PC-9 (cell line): ENCODE results near the gene HOXD11. TPM values are rescaled to one million over a fixed set of nuclear protein-coding genes. Genes with fewer than 3 reads are reported as not detected.

ENCODE experiments used
- BruUV-seq: library from RNA; stranded (reverse); fragments of 400-500 nt; replicated peaks from 2 replicates; lab custom pipeline; 2021; lab: Mats Ljungman, UMichigan
- CTCF ChIA-PET: fragments of 300-600 bp; sonication (Branson Sonifier 250); formaldehyde crosslinking; loops from one replicate; lab custom pipeline; 2022; ENCODE audit warnings: antibody characterized with exemption; lab: Charles Lee
- POLR2A ChIA-PET: fragments of 300-600 bp; sonication (Branson Sonifier 250); formaldehyde crosslinking; loops from one replicate; lab custom pipeline; 2022; ENCODE audit warnings: antibody characterized with exemption; ENCODE audit not compliant: unreplicated experiment; lab: Charles Lee
- DNase-seq, 2 experiments: peaks; one replicate each; pipeline versions ENCODE4 v3.0.0 to v3.0.0-alpha.2; 2015 to 2022; ENCODE audit warnings: mixed read lengths in 1 of 2
- H2AFZ ChIP-seq: fragments of 200-600 bp; sonication (generic); 2 replicates; pipeline ENCODE4 v1.8.1; 2017; ENCODE audit warnings: antibody characterized with exemption
- H3F3A ChIP-seq: fragments of 200-600 bp; sonication (generic); 2 replicates; pipeline ENCODE4 v1.8.1; 2017; ENCODE audit warnings: antibody characterized with exemption, mild to moderate bottlenecking, low read depth; ENCODE audit not compliant: insufficient read depth
- H3K27ac ChIP-seq: fragments of 200-600 bp; sonication (generic); 2 replicates; pipeline ENCODE4 v1.6.1; 2016; ENCODE audit warnings: mixed run types
- H3K27me3 ChIP-seq: fragments of 200-600 bp; sonication (generic); 2 replicates; pipeline ENCODE4 v1.6.1; 2016; ENCODE audit warnings: low read depth, mixed run types; ENCODE audit not compliant: insufficient read depth
- H3K36me3 ChIP-seq: fragments of 200-600 bp; sonication (generic); 2 replicates; pipeline ENCODE4 v1.6.1; 2016; ENCODE audit warnings: low read depth, mixed run types
- H3K4me1 ChIP-seq: fragments of 200-600 bp; sonication (generic); replicated peaks from 2 replicates; pipeline ENCODE4 v1.6.1; 2016; ENCODE audit warnings: mixed run types; ENCODE audit not compliant: insufficient read depth
- H3K4me2 ChIP-seq: fragments of 200-600 bp; sonication (generic); 2 replicates; pipeline ENCODE4 v1.6.1; 2017; ENCODE audit warnings: mixed run types
- H3K4me3 ChIP-seq: fragments of 200-600 bp; sonication (generic); 2 replicates; pipeline ENCODE4 v1.6.1; 2016; ENCODE audit warnings: mixed run types
- H3K79me2 ChIP-seq: fragments of 200-600 bp; sonication (generic); 2 replicates; pipeline ENCODE4 v1.6.1; 2017; ENCODE audit warnings: low read depth, mixed run types
- H3K9me2 ChIP-seq: fragments of 200-600 bp; sonication (generic); 2 replicates; pipeline ENCODE4 v1.8.1; 2017; ENCODE audit warnings: mild to moderate bottlenecking; ENCODE audit not compliant: insufficient read depth
- H3K9me3 ChIP-seq: fragments of 200-600 bp; sonication (generic); 2 replicates; pipeline ENCODE4 v1.8.1; 2016; ENCODE audit warnings: low read depth; ENCODE audit not compliant: insufficient read depth
- H4K20me1 ChIP-seq: fragments of 200-600 bp; sonication (generic); 2 replicates; pipeline ENCODE4 v1.8.1; 2017; ENCODE audit not compliant: insufficient read depth
- EZH2 ChIP-seq: fragments of 200-600 bp; sonication (generic); IDR thresholded peaks from 2 replicates; pipeline ENCODE4 v1.8.0; 2017; ENCODE audit warnings: antibody characterized with exemption, low read depth
- intact Hi-C: fragments of 100-400 bp; cut with micrococcal nuclease; formaldehyde crosslinking; loops from one replicate; pipeline ENCODE4 v1.10.0; 2022; ENCODE audit not compliant: unreplicated experiment
- total RNA-seq: library from RNA; stranded (reverse); gene quantifications from 2 replicates; pipeline ENCODE4 v1.2.3, GENCODE V29; 2021
- TF ChIP-seq, protein P1 (sequence below): fragments of 200-600 bp; sonication (generic); conservative IDR thresholded peaks from 2 replicates; pipeline ENCODE4 v1.6.1; 2017; ENCODE audit warnings: mixed run types, antibody characterized with exemption, mild to moderate bottlenecking, moderate library complexity

The HOXD11 gene
- total RNA-seq, 1 experiment from 2014 or later = not detected

DNA sequence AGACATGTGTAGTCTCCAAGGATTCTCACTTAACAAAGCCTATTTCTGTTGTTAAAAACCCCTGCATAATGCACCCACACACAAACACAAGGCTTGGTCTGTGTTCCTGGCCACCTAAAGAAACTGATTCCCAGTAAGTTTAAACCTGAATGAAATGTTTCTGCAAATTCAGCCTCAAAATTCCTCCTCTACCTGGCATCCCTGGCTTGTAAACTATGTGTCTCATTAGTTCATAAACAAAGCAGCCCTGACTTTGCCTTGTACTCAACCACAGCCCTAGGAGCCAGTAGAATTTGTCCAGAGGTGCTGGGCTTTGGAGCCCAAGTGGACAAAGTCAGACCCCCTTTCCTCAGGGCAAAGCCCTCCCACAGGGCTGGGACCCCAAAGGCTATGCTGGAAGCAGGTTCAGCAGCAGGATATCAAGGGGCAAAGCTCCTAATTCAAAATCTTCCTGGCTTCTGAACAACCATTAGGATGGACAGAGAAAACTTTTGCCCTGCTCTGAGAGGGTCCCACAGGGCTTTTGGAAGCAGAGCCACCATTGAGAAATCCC is 17.2 kb upstream of the HOXD11 start:
- H3K27me3 ChIP-seq = peaks cover 85% of the 10 kb centered on the region
- POLR2A ChIA-PET = no interaction called here
- no TSS peak for BruUV-seq

DNA sequence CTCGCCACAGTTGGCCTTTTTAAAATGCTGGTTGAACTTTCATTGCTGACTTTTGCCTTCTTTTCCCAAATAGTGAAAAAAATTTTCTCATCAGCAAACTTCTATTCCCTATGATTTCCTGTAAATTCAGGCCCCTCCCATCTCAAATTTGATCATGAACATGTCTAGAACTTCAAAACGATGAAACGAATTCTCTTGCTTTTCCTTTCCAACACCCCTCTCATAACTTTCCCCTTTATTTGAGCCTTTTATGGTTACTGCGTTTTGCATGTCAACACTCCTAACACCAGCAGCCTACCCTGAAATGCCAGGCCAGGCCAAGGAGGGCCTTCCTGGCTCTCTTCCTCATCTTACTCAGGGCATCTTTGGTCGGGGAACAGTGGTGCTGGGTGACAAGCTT is 16.2 kb upstream of the HOXD11 start:
- no peak for DNase-seq
- BruUV-seq = no TSS peak
- peaks cover 85% of the 10 kb centered on the region for H3K27me3 ChIP-seq

More for the DNA sequence above, 17.2 kb upstream of the HOXD11 start:
- H3K9me3 ChIP-seq = no peaks in the 10 kb centered on the region
- CTCF ChIA-PET = no interaction called here
- H4K20me1 ChIP-seq = no peaks in the 10 kb centered on the region
- no peak overlapping the region for H3K4me3 ChIP-seq
- no peaks in the 10 kb centered on the region for H3K36me3 ChIP-seq
- no peak overlapping the region for H3K27ac ChIP-seq
- H3K4me2 ChIP-seq = no peak overlapping the region
- intact Hi-C loops = loop anchor here (10.0 kb wide), 1 partner anchor 1625 kb away; no protein-coding TSS in a partner anchor
- H2AFZ ChIP-seq = no peak overlapping the region
- no peaks in the 10 kb centered on the region for H3F3A ChIP-seq
- TF ChIP-seq EZH2 = no peak
- TF ChIP-seq, protein P1, sequence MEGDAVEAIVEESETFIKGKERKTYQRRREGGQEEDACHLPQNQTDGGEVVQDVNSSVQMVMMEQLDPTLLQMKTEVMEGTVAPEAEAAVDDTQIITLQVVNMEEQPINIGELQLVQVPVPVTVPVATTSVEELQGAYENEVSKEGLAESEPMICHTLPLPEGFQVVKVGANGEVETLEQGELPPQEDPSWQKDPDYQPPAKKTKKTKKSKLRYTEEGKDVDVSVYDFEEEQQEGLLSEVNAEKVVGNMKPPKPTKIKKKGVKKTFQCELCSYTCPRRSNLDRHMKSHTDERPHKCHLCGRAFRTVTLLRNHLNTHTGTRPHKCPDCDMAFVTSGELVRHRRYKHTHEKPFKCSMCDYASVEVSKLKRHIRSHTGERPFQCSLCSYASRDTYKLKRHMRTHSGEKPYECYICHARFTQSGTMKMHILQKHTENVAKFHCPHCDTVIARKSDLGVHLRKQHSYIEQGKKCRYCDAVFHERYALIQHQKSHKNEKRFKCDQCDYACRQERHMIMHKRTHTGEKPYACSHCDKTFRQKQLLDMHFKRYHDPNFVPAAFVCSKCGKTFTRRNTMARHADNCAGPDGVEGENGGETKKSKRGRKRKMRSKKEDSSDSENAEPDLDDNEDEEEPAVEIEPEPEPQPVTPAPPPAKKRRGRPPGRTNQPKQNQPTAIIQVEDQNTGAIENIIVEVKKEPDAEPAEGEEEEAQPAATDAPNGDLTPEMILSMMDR = no peak
- H3K9me2 ChIP-seq = no peaks in the 10 kb centered on the region
- H3K79me2 ChIP-seq = no peaks in the 10 kb centered on the region
- no peak for DNase-seq
- H3K4me1 ChIP-seq = no peaks in the 10 kb centered on the region

DNA sequence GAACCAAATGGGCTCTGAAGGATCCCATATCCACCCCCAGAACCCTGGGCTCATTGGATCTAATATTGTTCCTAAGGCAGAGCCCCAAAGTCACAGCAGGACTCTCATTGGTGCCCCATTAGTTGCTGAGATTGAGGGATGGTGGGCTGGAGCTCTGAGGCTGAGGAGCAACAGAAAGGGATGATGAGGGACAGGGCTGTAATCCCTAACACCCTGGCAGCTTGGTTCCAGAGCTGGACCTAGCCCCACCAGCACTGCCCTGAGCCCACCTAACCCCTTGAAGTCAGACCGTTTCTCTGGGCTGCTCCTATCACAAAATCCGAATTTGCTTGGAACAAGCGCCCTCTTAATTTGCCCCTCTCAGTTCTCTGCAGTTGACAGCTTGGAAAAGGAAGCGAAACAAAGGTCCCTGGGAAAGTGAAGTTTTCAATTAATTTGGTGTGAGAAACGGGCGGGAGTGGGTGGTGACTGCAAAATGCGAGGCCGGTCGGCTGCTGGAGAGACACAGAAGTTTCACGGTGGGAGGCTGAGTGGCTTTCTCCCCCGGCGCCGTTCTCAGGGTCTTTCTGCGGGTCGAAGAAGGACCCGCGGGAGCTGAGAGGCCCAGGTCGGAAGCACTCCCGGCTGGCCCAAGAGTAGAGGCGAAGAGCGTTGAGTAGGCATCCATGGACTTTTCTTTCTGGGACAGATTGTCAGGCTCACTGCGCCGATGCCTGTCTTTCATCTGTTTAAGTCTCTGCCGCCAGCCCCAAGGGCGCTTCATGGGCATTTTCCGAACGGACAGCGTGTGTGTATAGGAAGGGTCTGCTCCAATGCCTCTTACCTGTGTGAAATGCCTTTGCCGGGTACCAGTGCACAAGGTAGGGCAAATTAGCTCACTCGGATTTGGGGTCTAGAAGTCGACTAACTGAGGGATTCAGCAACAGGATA is 15.5 kb upstream of the HOXD11 start:
- no peak overlapping the region for H3K4me2 ChIP-seq
- POLR2A ChIA-PET = no interaction called here
- H4K20me1 ChIP-seq = no peaks in the 10 kb centered on the region
- no peaks in the 10 kb centered on the region for H3K36me3 ChIP-seq
- H3K79me2 ChIP-seq = no peaks in the 10 kb centered on the region
- no peaks in the 10 kb centered on the region for H3F3A ChIP-seq
- H3K4me1 ChIP-seq = peaks cover 4% of the 10 kb centered on the region; the same call in 1 of the 2 replicates
- no peak for DNase-seq
- H2AFZ ChIP-seq = no peak overlapping the region
- intact Hi-C loops = loop anchor here (10.0 kb wide), 1 partner anchor 1627 kb away; no protein-coding TSS in a partner anchor
- TF ChIP-seq, protein P1 = no peak
- no peak for TF ChIP-seq EZH2
- CTCF ChIA-PET = no interaction called here
- H3K4me3 ChIP-seq = no peak overlapping the region
- no TSS peak for BruUV-seq
- peaks cover 84% of the 10 kb centered on the region for H3K27me3 ChIP-seq
- no peaks in the 10 kb centered on the region for H3K9me3 ChIP-seq
- no peak overlapping the region for H3K27ac ChIP-seq
- no peaks in the 10 kb centered on the region for H3K9me2 ChIP-seq

More for the DNA sequence above, 16.2 kb upstream of the HOXD11 start:
- Histone ChIP-seq H4K20me1 (no peaks in the 10 kb centered on the region), H3K36me3 (no peaks in the 10 kb centered on the region), H3K79me2 (no peaks in the 10 kb centered on the region), H3K27ac (no peak overlapping the region), H2AFZ (no peak overlapping the region), H3K9me2 (no peaks in the 10 kb centered on the region), H3K4me1 (no peaks in the 10 kb centered on the region), H3K4me2 (no peak overlapping the region), H3K4me3 (no peak overlapping the region), H3K9me3 (no peaks in the 10 kb centered on the region), H3F3A (no peaks in the 10 kb centered on the region)
- CTCF ChIA-PET = no interaction called here
- TF ChIP-seq, protein P1 = no peak
- TF ChIP-seq EZH2 = no peak
- POLR2A ChIA-PET = no interaction called here
- intact Hi-C loops = loop anchor here (10.0 kb wide), 1 partner anchor 1626 kb away; no protein-coding TSS in a partner anchor
